Measurements from ENCODE around the gene FAM184A.

GRCh38 chr6:118982575-118982911 lies 95.9 kb downstream of the FAM184A start:
- TF ChIP-seq CTCF (IDR thresholded peaks at IDR 0.05 in 4 of 5, conservative IDR thresholded peaks at IDR 0.05 in 1 of 5) (no peak), POLR2A (IDR thresholded peaks at IDR 0.05) (no peak)

Measured in gastrocnemius medialis (tissue), 4 donors.